Epidermal melanocyte (primary cell): ENCODE measurements around the gene CACNA1F.

ENCODE experiments used
- DNase-seq: peaks from one replicate; pipeline ENCODE4 v3.0.0; 2011; ENCODE audit warnings: low spot score; ENCODE audit not compliant: insufficient read length

CACNA1F gene

GRCh38 chrX:49257846-49258748 lies 25.0 kb upstream of the CACNA1F start:
- DNase-seq, result no peak

- no peak for DNase-seq
Observed at GRCh38 chrX:49257074-49257790, 24.1 kb upstream of the CACNA1F start.

GRCh38 chrX:49256268-49256995 lies 23.3 kb upstream of the CACNA1F start:
- no peak for DNase-seq

DNA sequence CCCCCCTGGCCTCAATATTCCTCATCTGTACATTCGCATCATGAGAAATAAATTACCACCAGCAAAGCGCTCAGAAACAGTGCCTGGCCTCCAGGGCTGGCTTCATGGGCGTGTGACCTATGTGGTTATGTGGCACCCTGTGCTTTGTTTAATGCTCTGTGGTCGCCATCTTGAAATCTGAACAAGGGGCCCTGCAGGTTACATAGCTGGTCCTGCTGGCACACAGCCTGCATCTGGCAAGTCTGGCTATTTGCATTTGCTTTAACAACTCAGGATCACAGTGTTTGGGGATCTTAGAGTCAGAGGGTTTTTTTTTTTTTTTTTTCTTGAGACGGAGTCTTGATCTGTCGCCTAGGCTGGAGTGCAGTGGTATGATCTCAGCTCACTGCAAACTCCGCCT lies 21.5 kb upstream of the CACNA1F start:
- DNase-seq, result no peak

DNA sequence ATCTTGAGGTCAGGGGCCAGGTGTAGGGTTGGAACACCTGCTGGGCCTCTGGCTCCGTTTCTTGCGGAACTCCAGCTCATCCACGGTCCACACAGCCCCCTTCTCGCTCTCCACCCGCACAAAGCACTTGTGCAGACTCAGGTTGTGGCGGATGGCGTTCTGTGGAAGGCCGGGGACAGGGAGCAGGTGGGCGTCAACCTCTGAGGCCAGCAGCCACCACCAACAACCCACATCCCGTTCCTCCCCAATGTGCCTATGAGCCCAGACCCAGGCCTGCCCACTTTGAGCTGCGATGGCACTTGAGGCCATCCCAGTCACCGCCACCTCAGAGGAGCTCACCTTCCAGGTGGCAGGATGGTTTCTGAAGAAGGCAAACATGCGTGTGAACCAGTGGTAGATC lies 18.2 kb upstream of the CACNA1F start:
- no peak for DNase-seq

GRCh38 chrX:49250578-49250977 lies 17.4 kb upstream of the CACNA1F start:
- no peak for DNase-seq

- no peak for DNase-seq
Observed at GRCh38 chrX:49250066-49250465, 16.9 kb upstream of the CACNA1F start.

DNA sequence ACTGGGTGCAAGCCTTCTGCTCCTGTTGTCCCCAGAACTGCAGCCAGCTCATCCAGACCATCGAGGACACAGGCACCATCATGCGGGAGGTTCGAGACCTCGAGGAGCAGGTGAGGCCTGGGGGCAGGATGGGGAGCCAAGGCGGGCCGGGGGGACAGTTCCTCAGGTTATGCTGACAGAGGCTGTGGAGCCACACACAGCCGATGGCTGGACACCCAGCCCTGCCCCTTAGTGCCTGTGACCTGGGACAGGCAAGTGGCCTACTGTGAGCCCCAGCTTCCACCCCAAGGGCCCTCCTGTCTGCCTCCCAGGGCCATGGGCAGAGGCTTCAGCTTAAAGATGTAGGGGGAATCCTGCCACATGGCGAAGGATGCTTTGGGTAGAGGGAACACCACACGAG lies 16.5 kb upstream of the CACNA1F start:
- DNase-seq, result no peak

GRCh38 chrX:49249071-49249470 lies 15.9 kb upstream of the CACNA1F start:
- DNase-seq, result no peak

DNA sequence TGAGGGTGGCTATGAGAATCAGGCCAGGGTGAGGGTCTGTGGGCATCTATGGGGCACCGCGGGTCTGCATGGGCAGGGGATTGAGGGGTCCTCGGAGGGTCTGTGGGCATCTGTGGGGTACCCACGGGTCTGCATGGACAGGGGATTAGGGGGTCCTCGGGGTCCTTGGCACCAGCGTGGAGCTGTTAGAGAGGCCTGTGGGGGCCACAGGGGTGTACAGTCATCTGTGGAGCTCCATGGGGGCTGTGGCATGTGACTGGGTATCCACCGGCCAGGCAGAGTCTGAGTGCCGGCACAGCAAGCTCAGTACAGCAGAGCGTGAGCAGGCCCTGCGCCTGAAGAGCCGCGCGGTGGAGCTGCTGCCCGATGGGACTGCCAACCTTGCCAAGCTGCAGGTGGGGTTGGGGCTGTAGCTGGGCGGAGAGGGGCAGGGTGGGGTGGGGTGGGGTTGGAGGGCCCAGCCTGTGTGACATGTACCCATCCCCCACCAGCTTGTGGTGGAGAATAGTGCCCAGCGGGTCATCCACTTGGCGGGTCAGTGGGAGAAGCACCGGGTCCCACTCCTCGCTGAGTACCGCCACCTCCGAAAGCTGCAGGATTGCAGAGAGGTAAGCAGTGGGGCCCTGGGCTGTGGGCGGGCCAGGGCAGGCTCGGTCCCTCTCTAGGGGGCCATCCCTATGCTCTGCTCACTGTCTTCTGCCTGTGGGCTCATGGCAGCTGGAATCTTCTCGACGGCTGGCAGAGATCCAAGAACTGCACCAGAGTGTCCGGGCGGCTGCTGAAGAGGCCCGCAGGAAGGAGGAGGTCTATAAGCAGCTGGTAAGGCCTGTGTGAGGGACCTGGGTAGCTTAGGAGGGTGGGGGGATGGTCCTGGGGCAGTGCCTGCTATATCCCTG lies 15.0 kb upstream of the CACNA1F start:
- DNase-seq, result no peak

DNA sequence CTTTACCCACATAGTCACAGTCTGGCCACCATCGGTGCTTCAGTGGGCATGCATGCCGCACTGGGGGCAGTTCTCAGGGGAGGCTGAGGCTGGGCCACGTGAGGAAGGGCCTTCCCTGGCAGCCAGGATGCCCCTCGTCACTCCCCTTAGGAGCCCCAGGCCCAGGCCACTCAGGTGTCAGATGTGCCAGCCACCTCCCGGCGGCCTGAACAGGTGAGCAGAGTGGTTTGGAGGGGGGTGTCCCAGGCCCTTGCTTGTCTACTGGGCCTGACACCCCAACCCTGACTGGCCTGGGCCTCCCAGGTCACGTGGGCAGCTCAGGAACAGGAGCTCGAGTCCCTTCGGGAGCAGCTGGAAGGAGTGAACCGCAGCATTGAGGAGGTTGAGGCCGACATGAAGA lies 14.2 kb upstream of the CACNA1F start:
- DNase-seq, result no peak

DNA sequence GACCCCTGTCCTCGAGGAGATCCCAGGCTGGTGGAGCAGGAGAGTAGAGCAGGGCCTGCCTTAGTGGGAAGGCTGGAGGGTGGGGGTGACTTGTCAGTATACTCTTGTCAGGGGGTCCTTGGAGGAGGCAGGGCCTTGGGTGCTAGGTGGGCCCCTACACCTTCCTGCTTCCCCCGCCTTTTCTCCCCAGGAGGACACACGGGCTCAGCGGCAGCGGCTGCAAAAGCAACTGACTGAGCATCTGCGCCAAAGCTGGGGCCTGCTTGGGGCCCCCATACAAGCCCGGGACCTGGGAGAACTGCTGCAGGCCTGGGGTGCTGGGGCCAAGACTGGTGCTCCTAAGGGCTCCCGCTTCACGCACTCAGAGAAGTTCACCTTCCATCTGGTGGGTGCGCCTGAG lies 13.4 kb upstream of the CACNA1F start:
- no peak for DNase-seq

GRCh38 chrX:49244207-49244606 lies 11.1 kb upstream of the CACNA1F start:
- DNase-seq, result no peak

GRCh38 chrX:49243166-49243565 lies 10.0 kb upstream of the CACNA1F start:
- DNase-seq, result no peak

DNA sequence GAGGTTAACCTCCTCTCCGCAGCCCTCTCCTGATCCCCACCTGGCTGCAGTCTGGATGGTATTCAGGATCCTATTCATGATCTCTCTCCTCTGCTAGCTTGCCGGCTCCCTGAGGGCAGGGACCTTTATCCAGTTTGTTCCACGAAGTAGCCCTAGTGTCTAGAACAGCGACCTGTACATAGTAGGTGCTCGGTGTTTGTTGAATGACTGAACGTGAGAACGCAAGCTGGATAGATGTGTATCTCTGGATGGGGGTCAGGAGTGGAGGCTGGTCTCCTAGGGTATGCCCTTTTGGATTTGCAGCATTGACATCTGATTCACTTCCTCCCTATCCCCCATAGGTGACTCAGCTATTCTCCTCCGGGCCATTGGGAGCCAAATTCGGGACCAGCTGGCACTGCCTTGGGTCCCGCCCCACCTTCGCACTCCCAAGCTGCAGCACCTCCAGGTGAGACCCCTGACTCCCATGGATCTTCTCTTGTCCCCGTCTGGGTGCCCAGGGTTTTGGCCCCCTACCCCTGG lies 9.5 kb upstream of the CACNA1F start:
- DNase-seq, result no peak

GRCh38 chrX:49238735-49239134 lies 5.6 kb upstream of the CACNA1F start:
- DNase-seq, result no peak

DNA sequence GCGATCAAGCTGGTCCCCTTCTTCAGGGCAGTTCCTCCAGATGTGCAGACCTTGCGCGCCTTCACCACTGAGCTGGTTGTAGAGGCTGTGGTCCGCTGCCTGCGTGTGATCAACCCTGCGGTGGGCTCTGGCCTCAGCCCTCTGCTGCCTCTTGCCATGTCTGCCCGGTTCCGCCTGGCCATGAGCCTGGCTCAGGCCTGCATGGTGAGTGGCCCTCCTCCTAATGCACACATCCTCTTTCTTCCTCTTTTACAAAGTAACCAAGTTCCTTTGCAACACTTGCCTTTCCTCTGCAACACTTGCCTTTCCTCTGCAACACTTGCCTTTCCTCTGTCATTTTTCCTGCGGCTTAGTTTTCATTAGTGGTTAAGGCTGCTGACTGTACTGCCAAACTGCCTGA lies 3.9 kb upstream of the CACNA1F start:
- DNase-seq, result no peak

- no peak for DNase-seq
Observed at GRCh38 chrX:49233887-49234555, 881 bp upstream of the CACNA1F start.

DNA sequence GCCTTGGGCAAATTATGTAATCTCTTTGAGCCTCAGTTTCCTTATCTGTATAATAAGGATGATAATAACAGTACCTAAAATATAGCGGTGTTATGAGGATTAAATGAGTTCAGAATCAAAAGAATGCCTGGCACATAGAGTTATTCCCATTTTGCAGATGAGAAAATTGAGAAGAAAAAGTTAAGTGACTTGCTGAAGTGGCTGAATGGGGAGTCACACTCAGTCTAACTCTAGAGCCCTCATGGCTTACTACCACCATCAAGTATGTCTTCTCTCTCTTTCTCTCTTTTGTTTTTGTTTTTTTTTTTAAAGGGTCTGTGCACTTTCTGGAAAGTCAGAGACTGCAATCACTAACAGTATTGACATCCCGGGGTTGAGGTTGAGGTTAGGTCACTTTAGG lies 615 bp downstream of the CACNA1F start:
- no peak for DNase-seq

DNA sequence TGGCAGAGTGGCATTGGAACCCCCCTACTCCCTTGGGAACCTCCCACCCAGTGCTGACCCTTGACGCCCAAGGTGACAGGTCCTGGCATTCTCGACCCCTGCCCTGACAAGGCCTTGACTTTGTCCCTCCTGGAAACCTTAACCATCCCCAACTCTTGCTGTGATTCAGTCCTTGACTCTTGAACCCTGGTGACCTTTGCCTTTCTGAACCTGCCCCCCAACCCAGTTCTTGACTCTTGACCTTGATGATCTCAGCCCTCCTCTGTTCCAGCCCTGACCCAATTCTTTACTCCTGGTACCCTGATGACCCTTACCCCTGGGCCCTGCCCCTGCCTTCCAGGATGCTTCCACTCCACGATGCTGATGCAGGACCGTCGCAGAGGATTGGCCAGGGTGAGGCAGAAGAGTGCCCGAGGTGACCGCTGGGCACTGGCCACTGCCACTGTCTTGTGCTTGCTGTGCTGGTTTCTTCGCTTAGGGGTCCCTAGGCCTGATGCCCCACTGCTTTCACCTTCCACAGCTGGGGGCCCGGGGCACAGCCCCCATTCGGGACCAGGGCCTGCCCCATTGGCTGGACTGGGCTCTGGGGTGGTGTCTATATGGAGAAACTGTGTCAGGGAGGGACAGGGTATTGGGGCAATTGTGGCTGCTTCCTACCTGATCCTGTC lies 1.7 kb downstream of the CACNA1F start:
- no peak for DNase-seq
